ENCODE measurements around the gene TTC32.

Gene TTC32

DNA sequence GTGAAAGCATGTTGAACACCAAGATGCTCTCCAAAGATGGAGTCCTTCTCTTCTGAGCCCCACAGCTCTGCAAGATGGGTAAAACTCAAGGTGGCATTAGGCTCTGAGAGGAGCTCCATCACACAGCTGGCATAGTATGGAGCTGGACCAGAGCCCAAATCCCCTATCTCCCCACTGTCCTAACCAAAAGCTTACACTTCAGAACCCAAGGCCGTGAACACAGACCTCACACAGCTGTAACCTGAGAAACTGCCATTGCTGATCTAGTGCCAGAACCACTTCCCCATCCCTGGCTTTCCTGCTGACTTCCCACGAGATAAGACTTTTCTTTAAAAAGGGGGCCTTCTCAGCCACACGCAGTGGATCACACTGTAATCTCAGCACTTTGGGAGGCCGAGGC, 25.0 kb downstream of the TTC32 start:
- no peak for DNase-seq (ENCODE audit: low read depth)

DNA sequence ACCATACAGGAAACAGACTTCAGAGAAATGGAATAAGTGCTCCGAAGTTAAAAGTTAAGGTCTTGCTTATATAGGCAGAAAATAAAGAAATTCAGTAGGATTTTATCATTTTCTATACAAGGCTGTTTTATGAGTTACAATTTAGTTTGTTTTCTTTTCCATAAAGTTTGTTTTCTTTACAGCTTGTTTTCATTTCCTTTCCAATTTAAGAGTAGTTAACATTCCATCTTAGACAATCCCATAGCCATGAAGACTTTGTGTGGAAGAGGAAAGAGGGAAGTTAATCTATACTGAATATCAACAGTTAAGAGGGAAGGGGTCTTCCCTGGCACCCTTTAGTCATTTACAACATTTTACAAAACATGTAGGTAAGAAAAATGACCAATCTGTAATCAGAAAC, 26.5 kb downstream of the TTC32 start:
- no peak for DNase-seq (ENCODE audit: low read depth)

GRCh38 chr2:19874726-19875125, 27.1 kb downstream of the TTC32 start:
- DNase-seq (ENCODE audit: low read depth), result no peak

DNA sequence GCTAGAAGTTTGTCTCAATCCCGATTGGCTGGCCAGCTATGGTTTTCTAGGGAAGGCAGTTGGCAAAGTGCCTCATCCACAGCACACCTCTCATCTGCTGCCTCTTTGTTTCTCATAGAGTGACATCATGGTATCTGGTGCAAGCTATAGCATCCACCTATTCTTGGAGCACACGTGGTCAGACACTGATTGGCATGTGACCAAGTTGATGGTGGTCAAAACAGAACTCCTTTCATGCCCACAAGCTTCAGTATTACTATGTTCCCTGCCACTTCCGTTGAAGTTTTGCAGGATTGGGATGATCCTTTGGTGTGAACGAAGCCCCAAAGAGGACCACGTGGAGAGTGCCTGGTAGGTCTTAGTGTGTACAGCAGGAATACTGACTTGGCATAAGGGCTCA, 28.8 kb downstream of the TTC32 start:
- no peak for DNase-seq (ENCODE audit: low read depth)

DNA sequence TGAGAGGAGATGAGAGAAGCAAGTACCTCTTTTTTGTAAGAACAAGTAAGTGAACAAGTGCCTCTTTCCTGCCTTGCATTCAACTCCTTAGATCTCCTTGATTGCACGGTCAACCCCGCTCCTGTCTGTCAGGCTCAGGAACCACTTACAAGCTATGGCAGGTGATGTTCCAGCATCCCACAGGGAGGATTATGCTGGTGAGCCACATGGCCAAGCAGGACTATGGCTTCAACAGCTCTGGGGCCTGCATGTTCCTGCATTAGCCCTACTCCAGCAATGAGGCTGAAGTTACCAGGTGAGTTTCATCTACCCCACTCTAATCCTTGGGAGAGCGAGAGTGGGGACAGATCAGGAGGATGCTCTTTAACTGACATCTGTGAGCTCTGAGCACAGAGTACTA, 29.5 kb downstream of the TTC32 start:
- no peak for DNase-seq (ENCODE audit: low read depth)

DNA sequence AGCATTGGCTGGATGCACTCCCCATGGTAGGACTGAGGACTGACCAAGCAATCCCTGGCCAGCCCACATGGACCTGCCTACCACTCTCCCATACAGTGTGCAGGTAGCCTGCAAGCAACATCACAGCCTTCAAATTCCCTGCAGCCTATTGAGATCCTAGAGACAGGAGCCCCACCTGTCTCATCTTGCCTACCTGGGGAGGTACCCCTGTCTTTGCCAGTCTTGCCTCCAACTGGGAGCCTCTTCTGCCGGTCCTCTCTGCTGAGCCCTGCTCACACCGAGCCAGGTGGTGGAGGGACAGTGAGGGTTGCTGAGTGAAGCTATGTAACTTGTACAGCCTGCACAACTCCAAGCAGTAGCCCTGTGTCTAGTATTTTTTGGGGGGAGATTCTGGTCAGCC, 29.9 kb downstream of the TTC32 start:
- no peak for DNase-seq (ENCODE audit: low read depth)

DNA sequence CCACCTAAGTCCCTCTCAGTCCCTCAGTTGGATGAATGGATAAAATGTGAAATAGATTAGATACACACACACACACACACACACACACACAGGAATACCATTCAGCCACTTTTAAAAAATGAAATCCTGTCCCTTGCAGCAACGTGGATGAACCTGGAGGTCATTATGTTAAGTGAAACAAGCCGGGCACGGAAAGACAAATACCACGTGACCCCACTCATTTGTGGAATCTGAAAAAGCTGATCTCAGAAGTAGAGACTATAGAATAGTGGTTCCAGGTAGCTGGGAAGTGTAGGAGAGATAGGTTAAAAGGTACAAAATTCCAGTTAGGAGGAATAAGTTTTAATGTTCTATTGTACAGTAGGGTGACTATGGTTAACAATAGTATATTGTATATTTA, 31.0 kb downstream of the TTC32 start:
- no peak for DNase-seq (ENCODE audit: low read depth)

DNA sequence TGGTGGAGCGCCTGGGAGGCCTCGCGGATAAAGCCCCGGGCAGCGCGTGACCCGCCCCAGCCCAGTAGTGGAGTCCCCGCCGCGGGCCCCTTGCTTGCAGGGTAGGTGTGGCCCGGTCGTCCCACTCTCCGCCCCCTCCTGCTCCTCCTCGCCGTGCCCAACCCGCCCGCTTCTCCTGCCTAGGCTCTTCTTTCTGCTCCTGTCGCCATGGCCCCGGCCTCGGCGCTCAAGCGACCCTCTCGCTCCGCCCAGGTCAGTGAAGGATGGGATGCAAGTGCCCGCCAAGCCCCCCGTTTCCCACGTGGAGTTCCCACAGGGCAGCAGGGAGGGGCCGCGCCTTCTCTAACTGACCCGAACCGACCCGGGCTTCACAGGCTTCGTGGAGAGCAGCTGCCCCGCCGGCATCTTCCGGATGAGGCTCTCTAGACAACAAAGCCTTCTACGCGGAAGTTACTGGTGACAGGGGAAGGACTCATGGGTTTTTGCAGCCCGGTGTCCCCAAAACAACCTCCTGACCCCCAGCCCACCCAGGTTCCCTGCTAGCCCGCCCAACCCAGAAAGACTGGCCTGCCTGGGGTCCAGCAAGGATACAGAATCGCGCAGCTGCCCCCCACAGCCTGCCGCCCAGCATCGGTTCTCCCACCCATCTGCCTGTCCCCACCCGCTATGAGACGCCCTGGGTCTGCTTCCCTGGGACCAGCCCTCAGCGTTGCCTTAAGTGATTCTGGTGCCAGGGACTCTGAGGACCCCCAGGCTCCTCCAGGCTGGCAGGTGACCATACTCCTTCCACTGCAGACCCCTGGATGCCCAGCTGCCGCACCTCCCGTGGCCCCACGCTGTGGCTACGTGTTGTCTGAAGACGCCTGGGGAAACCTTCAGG, 32.8 kb downstream of the TTC32 start:
- peak; percentile 34 for DNase-seq (ENCODE audit: low read depth)

DNA sequence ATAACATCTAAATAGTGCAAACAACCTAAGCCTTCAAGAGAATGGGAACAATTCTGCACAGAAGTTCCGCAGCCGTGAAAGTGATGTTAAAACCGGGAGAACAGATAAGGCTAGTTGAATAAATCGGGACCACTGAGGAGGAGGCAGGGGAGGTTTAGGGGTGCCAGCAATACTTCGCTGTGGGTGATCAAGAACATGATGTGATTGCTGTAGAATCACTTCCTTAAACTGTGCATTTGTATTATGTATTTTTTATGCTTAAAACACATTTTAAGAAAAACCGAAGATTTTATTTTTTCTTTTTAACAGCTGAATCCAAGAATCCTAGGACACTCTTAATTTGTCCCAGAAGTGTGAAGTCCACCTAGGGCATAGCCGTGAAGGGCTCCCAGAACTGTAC, 33.6 kb downstream of the TTC32 start:
- DNase-seq (ENCODE audit: low read depth), result no peak

- DNase-seq (ENCODE audit: low read depth), result no peak
Observed at GRCh38 chr2:19866771-19867170, 35.0 kb downstream of the TTC32 start.

GRCh38 chr2:19865151-19865550, 36.6 kb downstream of the TTC32 start:
- DNase-seq (ENCODE audit: low read depth), result no peak

DNA sequence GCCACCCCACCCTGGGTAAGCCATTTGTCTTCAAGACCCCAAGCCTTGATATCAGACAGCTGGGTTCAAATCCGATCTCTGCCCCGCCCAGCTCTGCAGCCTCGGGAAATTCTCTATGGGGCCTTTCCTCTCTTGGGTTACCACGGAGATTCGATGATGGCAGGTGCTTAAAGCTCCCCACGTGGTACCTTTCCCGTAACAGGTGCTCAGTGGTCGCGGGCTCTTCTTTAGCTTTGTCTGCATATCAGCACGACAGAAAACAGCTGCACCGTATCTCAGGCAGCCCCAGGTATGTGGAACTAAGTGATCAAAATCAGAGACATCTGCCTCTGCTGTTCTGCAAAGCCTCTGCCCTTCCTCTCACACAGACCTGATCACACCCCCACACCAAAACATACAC, 37.4 kb downstream of the TTC32 start:
- no peak for DNase-seq (ENCODE audit: low read depth)

- peak; percentile 56 for DNase-seq (ENCODE audit: low read depth)
Observed at GRCh38 chr2:19863303-19864041, 38.3 kb downstream of the TTC32 start.

DNA sequence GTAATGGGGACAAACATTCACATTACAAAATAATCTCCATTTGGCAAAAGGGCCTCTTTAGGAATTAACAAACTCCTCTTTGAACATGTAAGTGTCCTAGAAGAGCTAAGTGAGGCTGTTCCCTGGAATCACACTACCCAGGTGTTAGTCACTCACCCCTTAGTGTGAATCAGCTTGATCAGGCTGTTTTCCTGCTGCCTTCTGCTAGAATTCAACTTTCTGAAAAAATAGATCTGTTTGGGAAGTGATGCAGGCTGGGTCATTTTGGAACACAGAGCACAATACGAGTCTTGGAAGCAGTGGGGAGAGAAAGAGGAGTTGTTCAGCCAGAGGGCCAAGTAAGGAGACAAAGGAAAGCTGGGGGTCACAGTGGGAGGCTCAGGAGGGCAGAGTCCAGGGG, 40.0 kb downstream of the TTC32 start:
- no peak for DNase-seq (ENCODE audit: low read depth)

- no peak for DNase-seq (ENCODE audit: low read depth)
Observed at GRCh38 chr2:19860022-19860421, 41.8 kb downstream of the TTC32 start.

GRCh38 chr2:19859565-19859964, 42.2 kb downstream of the TTC32 start:
- DNase-seq (ENCODE audit: low read depth), result no peak

DNA sequence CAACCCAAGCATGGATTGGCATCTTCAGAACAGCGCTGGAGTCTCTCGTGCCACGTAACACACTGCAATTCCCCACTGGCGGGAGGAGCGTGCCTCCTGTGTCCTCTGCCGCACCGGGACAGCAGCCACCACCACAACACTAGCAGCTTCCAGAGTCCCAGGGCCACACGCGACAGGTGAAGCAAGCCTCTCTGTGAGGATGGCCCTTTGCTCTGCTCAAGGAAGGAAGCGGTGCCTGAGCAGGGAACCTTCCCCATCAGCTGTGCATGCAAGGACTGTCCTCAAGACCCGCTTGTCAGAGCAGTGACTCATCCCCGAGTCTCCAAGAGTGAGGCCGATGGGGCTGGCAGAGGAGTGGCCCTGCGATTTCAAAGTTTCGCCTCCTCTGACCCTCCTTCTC, 44.0 kb downstream of the TTC32 start:
- DNase-seq (ENCODE audit: low read depth), result no peak

GRCh38 chr2:19857100-19857499, 44.7 kb downstream of the TTC32 start:
- no peak for DNase-seq (ENCODE audit: low read depth)

DNA sequence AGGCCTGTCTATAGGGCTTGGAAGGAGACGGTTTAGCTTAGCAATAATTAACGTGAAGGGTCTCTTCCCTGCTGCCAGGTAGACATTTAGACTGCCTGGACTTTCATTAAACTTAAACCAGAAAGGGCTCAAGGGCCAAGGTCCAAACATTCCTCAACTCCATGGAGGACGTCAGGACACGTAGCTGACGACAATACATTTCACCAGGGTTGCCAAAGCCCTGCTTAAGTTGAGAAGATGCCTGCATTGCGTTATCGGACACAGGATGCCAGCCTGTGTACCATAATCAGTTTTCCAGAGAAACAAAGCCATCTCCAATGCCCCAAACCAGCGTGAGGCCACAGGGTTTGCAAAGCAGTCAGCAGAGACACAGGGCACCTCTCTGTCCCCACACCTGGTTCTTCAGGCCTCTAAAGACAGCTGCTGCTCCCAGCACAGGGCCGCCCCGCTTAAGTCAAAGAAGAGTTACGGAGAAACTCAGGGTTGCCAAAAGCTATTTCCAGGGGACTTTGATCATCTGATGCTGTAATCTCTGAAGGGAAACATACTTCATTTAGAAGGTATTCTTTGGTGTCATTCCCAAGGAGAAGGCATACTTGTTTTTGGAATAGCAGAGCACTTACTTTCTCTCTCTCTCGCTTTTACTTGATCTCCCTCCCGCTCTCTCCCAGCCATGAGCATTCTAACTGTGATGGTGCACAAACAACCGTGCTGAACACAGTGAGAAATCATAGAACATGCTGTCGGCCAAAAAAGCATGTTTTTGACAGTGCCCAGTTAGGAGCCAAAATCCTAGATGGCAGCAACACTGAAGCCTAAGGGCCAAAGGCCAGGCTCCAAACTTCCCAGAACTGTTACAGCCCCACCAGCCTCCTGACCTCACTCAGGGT, 46.0 kb downstream of the TTC32 start:
- DNase-seq (ENCODE audit: low read depth), result no peak

- DNase-seq (ENCODE audit: low read depth), result no peak
Observed at GRCh38 chr2:19854596-19855541, 46.9 kb downstream of the TTC32 start.

- DNase-seq (ENCODE audit: low read depth), result no peak
Observed at GRCh38 chr2:19851116-19851695, 50.6 kb downstream of the TTC32 start.

Measured in activated T-cell treated with anti-CD3 and anti-CD28 coated beads for 48 hours (primary cell).